Left ventricle myocardium inferior (tissue), 1 donor: ENCODE measurements around the gene CD58. TPM values are rescaled to one million over a fixed set of nuclear protein-coding genes. Genes with fewer than 3 reads are reported as not detected.

ENCODE experiments used
- DNase-seq: peaks from one replicate; pipeline ENCODE4 v3.0.0-alpha.2; 2020
- H3K27ac ChIP-seq: fragments of 200-600 bp; replicated peaks from 2 replicates; pipeline ENCODE4 v1.8.0; 2021
- H3K27me3 ChIP-seq: fragments of 200-600 bp; 2 replicates; pipeline ENCODE4 v1.8.0; 2021; ENCODE audit warnings: low read depth
- H3K36me3 ChIP-seq: fragments of 200-600 bp; 2 replicates; pipeline ENCODE4 v1.8.0; 2021
- H3K4me1 ChIP-seq: fragments of 200-600 bp; 2 replicates; pipeline ENCODE4 v1.8.0; 2021
- H3K4me3 ChIP-seq: fragments of 200-600 bp; 2 replicates; pipeline ENCODE4 v1.8.0; 2021; ENCODE audit warnings: mild to moderate bottlenecking, moderate library complexity
- H3K9me3 ChIP-seq: fragments of 200-600 bp; replicated peaks from 2 replicates; pipeline ENCODE4 v1.8.0; 2021
- CTCF ChIP-seq: fragments of 200-600 bp; IDR thresholded peaks from 2 replicates; pipeline ENCODE4 v1.8.0; 2021; ENCODE audit warnings: antibody characterized with exemption, mild to moderate bottlenecking, borderline replicate concordance
- intact Hi-C: fragments of 100-400 bp; cut with micrococcal nuclease; formaldehyde crosslinking; loops from one replicate; pipeline ENCODE4 v1.11.0; 2022
- total RNA-seq: library from RNA; stranded (reverse); fragmentation: NEBNext Ultra II Directional; extraction: Animal tissue kit (Norgen Biotek cat#: 25700); gene quantifications from one replicate; pipeline ENCODE4 v1.2.1, GENCODE V29; 2021
- donor health status: DM: no; HTN: yes; CAD: no; lungs with severe emphysema.

Gene CD58
- total RNA-seq, 1 donor from 2014 or later = 32.2 TPM

DNA sequence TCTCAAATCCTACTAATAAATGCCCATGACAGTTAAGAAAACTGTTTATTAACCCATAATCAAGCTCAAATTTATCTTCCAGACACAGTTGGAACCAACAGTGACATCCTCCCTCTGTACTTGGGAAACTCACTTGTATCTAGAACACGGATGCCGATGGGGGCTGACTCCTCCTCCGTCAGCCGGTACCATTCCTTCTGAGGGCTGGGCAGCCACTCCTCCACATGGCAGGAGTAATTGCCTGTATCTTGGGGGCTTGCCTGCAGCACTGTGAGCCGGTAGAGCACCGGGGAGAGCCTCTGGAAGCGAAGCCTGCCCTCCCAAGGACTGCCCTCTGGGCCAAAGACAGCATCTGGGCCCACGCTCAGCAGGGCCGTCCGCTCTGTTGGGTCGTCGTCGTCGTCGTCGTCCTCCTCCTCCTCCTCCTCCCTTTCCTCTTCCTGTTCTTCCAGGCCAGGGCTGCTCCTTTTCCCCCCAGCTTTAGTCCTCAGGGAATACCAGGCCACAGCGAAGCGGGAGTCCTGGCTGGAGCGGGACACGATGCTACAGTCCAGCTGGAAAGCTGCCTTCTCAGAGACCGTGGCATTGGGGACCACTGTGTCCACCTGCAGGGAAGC lies 8.5 kb upstream of the CD58 start:
- peaks cover 16% of the 10 kb centered on the region for H3K36me3 ChIP-seq
- TF ChIP-seq CTCF = no peak
- H3K4me1 ChIP-seq = peaks cover 36% of the 10 kb centered on the region
- intact Hi-C loops = loop anchor here (10.0 kb wide), 1 partner anchor 85 kb away; the partner anchor contains the start of gene IGSF3
- H3K4me3 ChIP-seq = peak overlapping the region; percentile 54
- no peak for DNase-seq
- H3K27me3 ChIP-seq = no peaks in the 10 kb centered on the region
- no peaks in the 10 kb centered on the region for H3K9me3 ChIP-seq
- peak overlapping the region; percentile 79 for H3K27ac ChIP-seq

- Histone ChIP-seq H3K27ac (peak overlapping the region; percentile 79), H3K9me3 (no peaks in the 10 kb centered on the region), H3K4me1 (peaks cover 44% of the 10 kb centered on the region), H3K36me3 (peaks cover 15% of the 10 kb centered on the region), H3K27me3 (no peaks in the 10 kb centered on the region), H3K4me3 (peak overlapping the region; percentile 54)
- intact Hi-C loops = loop anchor here (10.0 kb wide), 1 partner anchor 86 kb away; the partner anchor contains the start of gene IGSF3
- TF ChIP-seq CTCF = no peak
- no peak for DNase-seq
These were observed 7.8 kb upstream of the CD58 start for GRCh38 chr1:116578581-116578980.

DNA sequence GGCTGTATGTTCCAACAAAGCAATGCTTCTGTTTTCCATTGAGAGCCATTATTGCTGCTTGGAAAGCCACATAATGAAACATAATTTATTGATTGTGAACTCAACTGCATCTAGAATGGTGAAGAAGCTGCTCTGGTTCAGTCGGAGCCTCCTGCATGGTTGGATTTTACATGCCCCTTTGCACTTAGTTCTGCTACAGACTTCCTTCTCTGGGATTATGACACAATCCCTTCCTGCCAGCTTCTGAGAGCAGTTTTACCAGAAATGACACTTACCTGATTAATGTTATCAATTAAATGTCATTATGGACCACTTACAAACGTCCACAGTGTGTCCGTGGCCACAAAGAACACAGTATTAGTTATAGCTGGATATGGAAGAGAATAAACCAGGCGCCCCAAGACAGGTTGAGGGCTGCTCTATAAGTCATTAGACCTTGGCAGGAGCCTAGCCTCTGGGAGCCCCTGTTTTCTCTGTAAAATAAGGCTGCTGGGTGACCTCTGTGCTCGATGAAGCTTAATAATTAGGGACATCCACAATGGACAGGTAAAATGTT lies 7.0 kb upstream of the CD58 start:
- H3K36me3 ChIP-seq = peaks cover 15% of the 10 kb centered on the region
- H3K9me3 ChIP-seq = no peaks in the 10 kb centered on the region
- peaks cover 51% of the 10 kb centered on the region for H3K4me1 ChIP-seq
- no peaks in the 10 kb centered on the region for H3K27me3 ChIP-seq
- no peak overlapping the region for H3K27ac ChIP-seq
- intact Hi-C loops = loop anchor here (10.0 kb wide), 1 partner anchor 87 kb away; the partner anchor contains the start of gene IGSF3
- no peak for DNase-seq
- no peak overlapping the region for H3K4me3 ChIP-seq
- TF ChIP-seq CTCF = no peak

DNA sequence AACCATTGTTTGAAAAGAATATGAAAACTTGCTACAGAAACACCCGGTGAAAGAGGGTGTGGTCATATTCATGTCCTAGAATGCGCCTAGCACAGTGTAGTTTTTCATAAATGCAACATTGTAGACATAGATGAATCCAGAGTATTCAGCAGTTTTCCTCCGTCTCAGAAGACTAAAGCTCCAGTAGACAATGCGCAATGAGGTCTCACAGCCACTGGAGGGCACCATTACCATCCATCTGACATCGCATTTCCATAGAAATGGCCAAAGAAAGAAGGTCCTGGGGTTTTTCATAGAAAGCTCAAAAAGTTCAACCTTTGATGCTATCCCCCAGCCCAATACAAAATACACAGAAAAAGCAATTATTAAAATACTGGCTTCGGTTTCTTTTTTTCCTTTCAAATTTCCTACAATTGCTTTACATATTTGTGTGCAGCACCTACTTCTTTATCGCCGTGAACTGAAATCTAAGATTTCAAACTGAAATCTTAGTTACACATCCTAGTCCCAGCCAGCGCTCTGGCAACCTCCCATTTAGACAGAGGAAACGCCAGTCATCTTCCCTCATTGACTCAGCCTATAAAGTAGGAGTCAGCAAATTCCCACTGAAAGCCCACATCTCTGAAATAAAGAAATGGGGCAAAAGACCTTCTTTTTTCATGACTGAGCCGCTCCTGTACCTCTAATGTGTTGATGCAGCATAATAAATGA lies 3.9 kb upstream of the CD58 start:
- Histone ChIP-seq H3K36me3 (peaks cover 15% of the 10 kb centered on the region), H3K4me1 (peaks cover 65% of the 10 kb centered on the region), H3K9me3 (no peaks in the 10 kb centered on the region), H3K4me3 (no peak overlapping the region), H3K27me3 (no peaks in the 10 kb centered on the region), H3K27ac (no peak overlapping the region)
- intact Hi-C loops = loop anchor here (10.0 kb wide), 1 partner anchor 90 kb away; the partner anchor contains the start of gene IGSF3
- peak; percentile 59 for DNase-seq
- peak; percentile 93 for TF ChIP-seq CTCF

DNA sequence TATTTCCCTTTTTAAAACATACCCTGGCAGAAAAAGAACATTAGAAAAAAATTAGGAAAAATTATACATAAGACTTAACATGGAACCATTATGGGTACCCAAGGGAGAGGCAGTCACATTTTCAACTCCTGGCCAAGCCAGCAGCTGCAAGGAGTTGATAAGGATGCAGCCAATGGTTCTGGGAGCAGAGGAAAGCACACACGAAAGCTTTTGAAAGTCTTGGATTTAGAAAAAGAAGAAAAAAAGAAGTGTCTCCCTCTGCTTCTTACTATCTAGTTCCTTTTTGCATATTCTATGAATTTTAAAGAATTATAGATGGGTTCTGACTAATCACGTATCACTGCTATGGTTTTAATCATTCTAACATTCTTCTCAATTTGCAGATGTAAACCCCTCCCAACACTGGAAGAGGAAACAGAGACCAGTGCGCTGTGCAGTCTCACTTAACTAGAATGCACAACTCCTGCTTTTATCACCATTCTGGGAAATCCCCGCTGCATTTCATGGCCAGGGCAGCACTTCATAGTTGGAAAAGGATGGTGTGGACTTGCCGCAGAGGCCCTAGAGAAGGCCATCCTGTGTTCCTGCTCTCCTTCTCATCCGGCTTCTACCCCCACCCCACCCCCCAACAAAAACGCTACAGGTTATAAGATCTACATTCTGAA lies 2.7 kb upstream of the CD58 start:
- no peak for TF ChIP-seq CTCF
- H3K4me1 ChIP-seq = peaks cover 65% of the 10 kb centered on the region
- no peak overlapping the region for H3K4me3 ChIP-seq
- H3K9me3 ChIP-seq = no peaks in the 10 kb centered on the region
- H3K36me3 ChIP-seq = peaks cover 15% of the 10 kb centered on the region
- H3K27ac ChIP-seq = peak overlapping the region; percentile 37
- intact Hi-C loops = loop anchor here (10.0 kb wide), 1 partner anchor 91 kb away; the partner anchor contains the start of gene IGSF3
- no peak for DNase-seq
- no peaks in the 10 kb centered on the region for H3K27me3 ChIP-seq
